ENCODE data around the gene CIC.

GRCh38 chr19:42250666-42251531, 18.2 kb upstream of the CIC start:
- TF ChIP-seq CTCF (IDR thresholded peaks at IDR 0.05) (no peak), POLR2A (IDR thresholded peaks at IDR 0.05) (no peak)

All from body of pancreas (tissue), 4 donors.